Smooth muscle cell (in vitro differentiated cells): Measurements from ENCODE around the gene PRKAG3. TPM values are rescaled to one million over a fixed set of nuclear protein-coding genes. Genes with fewer than 3 reads are reported as not detected.

ENCODE experiments used
- DNase-seq: peaks from one replicate; lab custom pipeline; 2025; ENCODE audit not compliant: unreplicated experiment; lab: John Stamatoyannopoulos, UW
- H2AFZ ChIP-seq: fragments of 200-600 bp; sonication (generic); 2 replicates; pipeline ENCODE4 v1.6.0; 2016; ENCODE audit warnings: antibody characterized with exemption, low read depth, mild to moderate bottlenecking
- H3F3A ChIP-seq: fragments of 200-600 bp; sonication (generic); 2 replicates; pipeline ENCODE4 v1.6.0; 2017; ENCODE audit warnings: antibody characterized with exemption, low read depth
- H3K27ac ChIP-seq: fragments of 200-600 bp; sonication (generic); 2 replicates; pipeline ENCODE4 v1.5.1; 2016; ENCODE audit warnings: low read depth, mild to moderate bottlenecking
- H3K27me3 ChIP-seq: fragments of 200-600 bp; sonication (generic); 2 replicates; pipeline ENCODE4 v1.6.1; 2016; ENCODE audit warnings: low read depth, mild to moderate bottlenecking
- H3K36me3 ChIP-seq: fragments of 200-600 bp; sonication (generic); 2 replicates; pipeline ENCODE4 v1.5.1; 2016; ENCODE audit warnings: low read depth
- H3K4me1 ChIP-seq: fragments of 200-600 bp; sonication (generic); 2 replicates; pipeline ENCODE4 v1.5.1; 2016; ENCODE audit warnings: low read depth
- H3K4me2 ChIP-seq: fragments of 200-600 bp; sonication (generic); 2 replicates; pipeline ENCODE4 v1.6.0; 2016; ENCODE audit warnings: mild to moderate bottlenecking
- H3K4me3 ChIP-seq: fragments of 200-600 bp; sonication (generic); 2 replicates; pipeline ENCODE4 v1.5.1; 2016; ENCODE audit warnings: mild to moderate bottlenecking
- H3K79me2 ChIP-seq: fragments of 200-600 bp; sonication (generic); 2 replicates; pipeline ENCODE4 v1.6.0; 2016; ENCODE audit warnings: low read depth, mild to moderate bottlenecking
- H3K9ac ChIP-seq: fragments of 200-600 bp; sonication (generic); 2 replicates; pipeline ENCODE4 v1.6.0; 2016; ENCODE audit warnings: low read depth
- H3K9me3 ChIP-seq: fragments of 200-600 bp; sonication (generic); replicated peaks from 2 replicates; pipeline ENCODE4 v1.5.1; 2016; ENCODE audit warnings: low read depth
- H4K20me1 ChIP-seq: fragments of 200-600 bp; sonication (generic); 2 replicates; pipeline ENCODE4 v1.6.0; 2016; ENCODE audit warnings: low read depth
- WGBS: methylation state at CpG from one replicate; pipeline ENCODE4 v1.1.7; 2016; ENCODE audit warnings: low lambda C conversion rate; 5-methylcytosine and 5-hydroxymethylcytosine counted together
- polyA plus RNA-seq: library from polyadenylated mRNA; unstranded; fragments of >200 nt; fragmentation: Nextera tagmentation; extraction: Ambion mirVana; gene quantifications from 2 replicates; pipeline ENCODE4 v1.2.1, GENCODE V29; 2016
- total RNA-seq: library from RNA; depleted of rRNA; stranded (reverse); fragments of >200 nt; gene quantifications from 2 replicates; pipeline ENCODE4 v1.2.3, GENCODE V29; 2014
- TF ChIP-seq, protein P1 (sequence below): fragments of 200-600 bp; sonication (generic); IDR thresholded peaks from 2 replicates; pipeline ENCODE4 v1.5.1; 2017; ENCODE audit warnings: borderline replicate concordance, mild to moderate bottlenecking, antibody characterized with exemption; ENCODE audit not compliant: insufficient read depth, poor library complexity, severe bottlenecking

The PRKAG3 gene
- total and polyA plus RNA-seq, 2 experiments from 2014 or later, result not detected

DNA sequence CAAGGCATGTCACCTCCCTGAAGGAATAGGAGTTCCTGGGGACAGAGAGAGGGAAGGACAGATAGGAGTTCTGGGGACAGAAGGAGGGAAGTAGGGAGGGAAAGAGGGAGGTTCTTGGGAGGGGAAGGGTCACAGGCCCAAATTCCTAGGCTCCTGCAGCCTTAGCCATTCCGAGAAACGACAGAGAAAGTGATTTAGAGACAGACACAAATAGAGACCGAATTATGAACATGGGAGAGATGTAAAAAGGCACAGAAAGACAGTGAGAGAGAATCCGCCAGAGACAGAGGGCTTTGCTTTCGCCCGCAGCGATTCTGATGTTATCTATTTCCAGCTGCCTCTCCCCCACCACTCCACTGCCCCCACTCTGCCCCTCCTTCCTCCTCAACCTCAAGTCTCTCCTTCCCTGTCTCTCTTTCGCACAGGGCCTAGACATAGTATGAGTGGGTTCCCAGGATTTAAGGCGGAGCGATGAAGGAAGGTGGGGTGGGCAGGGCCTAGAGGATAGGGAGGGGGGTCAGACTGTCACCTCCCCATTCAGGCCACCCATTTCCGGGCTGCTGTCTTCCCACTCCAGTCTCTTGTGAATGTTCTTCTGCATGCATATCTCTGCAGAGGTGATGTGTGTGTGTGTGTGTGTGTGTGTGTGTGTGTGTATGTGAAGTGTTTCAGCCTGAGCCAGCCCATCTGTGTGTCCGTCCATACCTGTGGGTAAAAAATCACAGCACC is 24.7 kb upstream of the PRKAG3 start:
- no peaks in the 10 kb centered on the region for H4K20me1 ChIP-seq
- WGBS, result 17% methylated on average over 11 of the region's 12 CpGs

DNA sequence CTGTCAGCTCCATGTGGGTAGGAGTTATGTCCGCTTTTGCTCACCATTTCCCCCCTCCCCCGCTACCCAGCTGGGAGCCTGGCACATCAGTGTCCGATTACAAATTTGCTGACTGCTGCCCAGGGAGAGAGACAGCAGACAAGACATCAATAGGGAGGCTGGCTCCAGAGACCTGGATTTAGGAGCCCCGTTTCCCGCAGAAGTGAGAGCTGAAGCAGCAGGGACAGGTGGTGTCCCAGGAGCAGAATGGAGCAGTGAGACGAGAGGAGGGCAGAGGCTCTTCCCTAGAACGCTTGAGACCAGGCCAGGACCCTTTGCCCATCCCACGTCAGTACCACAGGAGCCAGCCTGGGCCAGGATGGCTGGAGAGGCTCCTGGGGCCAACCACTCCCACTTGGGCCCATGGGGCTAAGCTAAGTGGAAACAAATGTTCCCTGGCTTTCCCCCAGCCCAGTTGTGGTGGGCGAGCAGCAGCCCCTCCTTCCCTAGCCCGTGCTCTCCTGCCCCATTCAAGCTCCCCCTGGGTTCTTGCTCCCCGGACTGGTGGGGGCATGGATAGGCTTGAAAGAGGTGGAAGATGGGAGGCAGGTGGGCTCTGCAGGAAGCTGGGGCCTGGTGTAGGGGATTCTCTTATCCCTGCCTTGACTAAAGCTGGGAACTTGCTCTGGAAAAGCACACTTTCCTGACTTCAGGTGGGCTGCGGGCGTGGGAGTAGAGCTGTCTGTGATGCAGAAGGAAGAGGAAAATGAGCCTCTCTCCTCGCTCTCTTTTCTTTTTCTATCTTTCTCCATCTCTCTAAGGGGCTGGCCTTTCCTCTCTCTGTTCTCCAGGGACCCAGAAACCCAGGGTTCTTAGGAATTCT is 23.9 kb upstream of the PRKAG3 start:
- H2AFZ ChIP-seq, result no peak overlapping the region
- H3K4me2 ChIP-seq, result no peak overlapping the region
- no peaks in the 10 kb centered on the region for H3K79me2 ChIP-seq
- WGBS, result 74% methylated on average over 14 of the region's 14 CpGs
- DNase-seq, result no peak
- H3K9ac ChIP-seq, result no peak overlapping the region
- H3K27me3 ChIP-seq, result peaks cover 35% of the 10 kb centered on the region
- no peak overlapping the region for H3K4me3 ChIP-seq
- H3K9me3 ChIP-seq, result no peaks in the 10 kb centered on the region
- peaks cover 14% of the 10 kb centered on the region for H3K4me1 ChIP-seq
- H3F3A ChIP-seq, result no peaks in the 10 kb centered on the region
- H3K36me3 ChIP-seq, result no peaks in the 10 kb centered on the region
- H3K27ac ChIP-seq, result no peak overlapping the region
- TF ChIP-seq, protein P1, sequence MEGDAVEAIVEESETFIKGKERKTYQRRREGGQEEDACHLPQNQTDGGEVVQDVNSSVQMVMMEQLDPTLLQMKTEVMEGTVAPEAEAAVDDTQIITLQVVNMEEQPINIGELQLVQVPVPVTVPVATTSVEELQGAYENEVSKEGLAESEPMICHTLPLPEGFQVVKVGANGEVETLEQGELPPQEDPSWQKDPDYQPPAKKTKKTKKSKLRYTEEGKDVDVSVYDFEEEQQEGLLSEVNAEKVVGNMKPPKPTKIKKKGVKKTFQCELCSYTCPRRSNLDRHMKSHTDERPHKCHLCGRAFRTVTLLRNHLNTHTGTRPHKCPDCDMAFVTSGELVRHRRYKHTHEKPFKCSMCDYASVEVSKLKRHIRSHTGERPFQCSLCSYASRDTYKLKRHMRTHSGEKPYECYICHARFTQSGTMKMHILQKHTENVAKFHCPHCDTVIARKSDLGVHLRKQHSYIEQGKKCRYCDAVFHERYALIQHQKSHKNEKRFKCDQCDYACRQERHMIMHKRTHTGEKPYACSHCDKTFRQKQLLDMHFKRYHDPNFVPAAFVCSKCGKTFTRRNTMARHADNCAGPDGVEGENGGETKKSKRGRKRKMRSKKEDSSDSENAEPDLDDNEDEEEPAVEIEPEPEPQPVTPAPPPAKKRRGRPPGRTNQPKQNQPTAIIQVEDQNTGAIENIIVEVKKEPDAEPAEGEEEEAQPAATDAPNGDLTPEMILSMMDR, result no peak
- no peaks in the 10 kb centered on the region for H4K20me1 ChIP-seq

More for the DNA sequence above, 24.7 kb upstream of the PRKAG3 start:
- H3K9me3 ChIP-seq, result no peaks in the 10 kb centered on the region
- no peak overlapping the region for H3K4me2 ChIP-seq
- no peak overlapping the region for H3K4me3 ChIP-seq
- H3K36me3 ChIP-seq, result no peaks in the 10 kb centered on the region
- peaks cover 14% of the 10 kb centered on the region for H3K4me1 ChIP-seq
- H2AFZ ChIP-seq, result no peak overlapping the region
- H3K79me2 ChIP-seq, result no peaks in the 10 kb centered on the region
- TF ChIP-seq, protein P1, result no peak
- peaks cover 43% of the 10 kb centered on the region for H3K27me3 ChIP-seq
- H3F3A ChIP-seq, result no peaks in the 10 kb centered on the region
- no peak overlapping the region for H3K9ac ChIP-seq
- no peak overlapping the region for H3K27ac ChIP-seq
- no peak for DNase-seq

DNA sequence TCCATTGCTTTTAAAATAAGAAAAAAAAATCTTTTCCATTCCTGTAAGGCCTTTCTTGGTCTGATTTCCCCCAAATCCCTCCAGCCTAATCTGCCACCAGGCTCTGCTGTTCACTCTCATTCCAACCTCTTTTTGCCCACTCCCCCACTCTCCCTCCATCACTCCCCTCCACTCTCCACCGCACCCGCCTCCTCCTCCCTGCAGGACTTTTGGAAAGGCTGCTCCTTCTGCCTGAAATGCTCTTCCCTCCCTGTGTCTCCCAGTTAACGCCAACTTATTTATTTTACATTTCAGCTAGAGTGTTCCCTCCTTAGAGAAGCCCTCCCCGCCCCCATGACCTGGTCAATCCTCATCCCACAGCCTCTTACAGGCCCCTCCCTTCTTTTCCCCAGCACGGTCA is 23.3 kb upstream of the PRKAG3 start:
- 64% methylated on average over 5 of the region's 5 CpGs for WGBS
- H3K27me3 ChIP-seq, result peaks cover 29% of the 10 kb centered on the region
- no peak overlapping the region for H3K9ac ChIP-seq
- H3K27ac ChIP-seq, result no peak overlapping the region
- H3K79me2 ChIP-seq, result no peaks in the 10 kb centered on the region
- no peak overlapping the region for H3K4me3 ChIP-seq
- no peak overlapping the region for H3K4me2 ChIP-seq
- H4K20me1 ChIP-seq, result no peaks in the 10 kb centered on the region
- no peak for DNase-seq
- peaks cover 11% of the 10 kb centered on the region for H3K4me1 ChIP-seq
- H3K9me3 ChIP-seq, result no peaks in the 10 kb centered on the region
- no peak overlapping the region for H2AFZ ChIP-seq
- H3K36me3 ChIP-seq, result no peaks in the 10 kb centered on the region
- TF ChIP-seq, protein P1, result no peak
- no peaks in the 10 kb centered on the region for H3F3A ChIP-seq
